GM20000 (cell line): Measurements from ENCODE around the gene CACNA1B.

Experiments used
- DNase-seq: peaks from one replicate; pipeline ENCODE4 v3.0.0; 2012; ENCODE audit warnings: low spot score
- TF ChIP-seq, protein P1 (sequence below): IDR thresholded peaks from 2 replicates; pipeline ENCODE4 v1.5.1; 2012; ENCODE audit warnings: mild to moderate bottlenecking, control low read depth; ENCODE audit errors: extremely low read depth, missing control alignments

Gene CACNA1B

DNA sequence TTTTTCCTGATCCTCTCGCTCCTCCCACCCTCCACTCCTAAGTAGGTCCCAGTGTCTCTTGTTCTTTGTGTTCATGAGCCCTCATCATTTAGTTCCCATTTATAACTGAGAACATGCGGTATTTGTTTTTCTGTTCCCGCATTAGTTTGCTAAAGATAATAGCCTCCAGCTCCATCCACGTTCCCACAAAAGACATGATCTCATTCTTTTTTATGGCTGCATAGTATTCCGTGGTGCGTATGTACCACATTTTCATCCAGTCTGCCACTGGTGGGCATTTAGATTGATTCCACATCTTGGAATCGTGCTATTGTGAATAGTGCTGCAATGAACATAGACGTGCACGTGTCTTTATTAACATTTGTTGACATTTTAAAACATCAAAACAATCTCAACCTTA, 34.2 kb upstream of the CACNA1B start:
- no peak for DNase-seq
- TF ChIP-seq, protein P1, sequence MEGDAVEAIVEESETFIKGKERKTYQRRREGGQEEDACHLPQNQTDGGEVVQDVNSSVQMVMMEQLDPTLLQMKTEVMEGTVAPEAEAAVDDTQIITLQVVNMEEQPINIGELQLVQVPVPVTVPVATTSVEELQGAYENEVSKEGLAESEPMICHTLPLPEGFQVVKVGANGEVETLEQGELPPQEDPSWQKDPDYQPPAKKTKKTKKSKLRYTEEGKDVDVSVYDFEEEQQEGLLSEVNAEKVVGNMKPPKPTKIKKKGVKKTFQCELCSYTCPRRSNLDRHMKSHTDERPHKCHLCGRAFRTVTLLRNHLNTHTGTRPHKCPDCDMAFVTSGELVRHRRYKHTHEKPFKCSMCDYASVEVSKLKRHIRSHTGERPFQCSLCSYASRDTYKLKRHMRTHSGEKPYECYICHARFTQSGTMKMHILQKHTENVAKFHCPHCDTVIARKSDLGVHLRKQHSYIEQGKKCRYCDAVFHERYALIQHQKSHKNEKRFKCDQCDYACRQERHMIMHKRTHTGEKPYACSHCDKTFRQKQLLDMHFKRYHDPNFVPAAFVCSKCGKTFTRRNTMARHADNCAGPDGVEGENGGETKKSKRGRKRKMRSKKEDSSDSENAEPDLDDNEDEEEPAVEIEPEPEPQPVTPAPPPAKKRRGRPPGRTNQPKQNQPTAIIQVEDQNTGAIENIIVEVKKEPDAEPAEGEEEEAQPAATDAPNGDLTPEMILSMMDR = no peak

DNA sequence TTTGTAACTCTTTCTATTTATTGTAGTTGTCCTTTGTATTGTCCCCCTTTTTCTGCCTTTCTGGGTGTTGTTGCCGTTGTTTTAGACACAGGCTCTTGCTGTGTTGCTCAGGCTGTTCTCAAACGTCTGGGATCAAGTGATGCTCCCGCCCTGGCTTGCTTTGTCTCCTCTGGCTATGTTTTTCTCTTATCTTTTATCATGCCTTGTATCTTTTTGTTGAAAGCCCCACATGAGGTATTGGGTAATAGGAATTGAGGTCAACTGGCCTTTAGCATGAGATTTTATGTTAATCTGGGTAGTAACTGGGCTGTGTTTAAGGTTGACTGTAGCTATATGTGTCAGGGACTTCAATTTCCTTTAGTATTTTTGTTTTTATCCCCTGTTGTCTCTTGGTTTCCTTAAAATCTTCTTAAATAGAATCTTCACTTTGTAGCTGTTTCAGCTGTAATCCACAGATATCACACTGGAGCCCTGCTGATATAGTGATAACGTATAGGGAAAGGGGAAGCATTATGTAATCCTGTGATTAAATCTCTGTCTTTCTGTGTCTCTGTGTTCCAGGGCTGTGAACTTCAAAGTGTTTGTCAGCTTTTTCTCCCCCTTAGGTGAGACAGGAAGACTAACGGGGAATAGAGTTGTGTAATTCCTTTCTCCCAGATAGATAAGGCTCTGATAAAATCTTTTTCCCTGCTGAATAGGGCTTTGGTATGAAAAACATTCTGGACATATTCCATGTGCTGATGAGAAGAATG, 25.9 kb upstream of the CACNA1B start:
- TF ChIP-seq, protein P1 = no peak
- DNase-seq = no peak

DNA sequence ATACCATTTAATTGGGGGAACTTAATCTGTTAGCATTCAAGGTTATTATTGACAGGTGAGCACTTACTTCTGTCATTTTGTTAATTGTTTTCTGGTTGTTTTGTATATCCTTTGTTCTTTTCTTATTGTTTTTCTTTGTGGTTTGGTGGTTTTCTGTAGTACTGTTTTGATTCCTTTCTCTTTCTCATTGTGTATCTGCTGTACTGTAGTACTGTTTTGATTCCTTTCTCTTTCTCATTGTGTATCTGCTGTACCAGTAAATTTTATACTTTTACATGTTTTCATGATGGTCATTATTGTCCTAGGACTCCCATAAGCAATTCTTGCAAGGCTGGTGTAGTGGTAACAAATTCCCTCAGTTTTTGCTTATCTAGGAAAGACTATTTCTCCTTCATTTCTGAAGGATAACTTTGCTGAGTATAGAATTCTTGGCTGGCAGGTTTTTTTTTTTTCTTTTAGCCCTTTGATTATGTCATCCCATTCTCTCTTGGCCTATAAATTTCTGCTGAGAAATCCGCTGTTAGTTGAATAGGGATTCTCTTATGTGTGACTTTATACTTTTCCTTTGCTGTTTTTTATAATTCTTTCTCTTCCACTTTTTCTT, 24.1 kb upstream of the CACNA1B start:
- TF ChIP-seq, protein P1 = no peak
- DNase-seq = no peak

DNA sequence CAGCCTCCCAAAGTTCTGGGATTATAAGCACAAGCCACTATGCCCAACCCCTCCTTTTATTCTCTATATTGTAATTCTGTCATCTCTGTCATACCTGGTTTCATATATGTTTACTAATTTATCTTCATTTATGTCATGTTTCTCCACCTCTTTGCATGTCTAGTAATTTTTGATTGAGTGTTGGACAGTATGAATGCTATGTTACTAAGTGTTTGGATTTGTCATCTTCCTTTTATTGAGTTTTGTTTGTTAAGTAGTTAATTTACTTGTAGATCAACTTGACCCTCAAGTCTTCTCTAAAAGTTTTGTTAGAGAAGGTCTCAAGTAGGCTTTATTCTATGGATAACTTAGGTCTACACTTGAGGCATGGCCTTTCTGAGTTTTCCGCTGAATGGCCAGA, 17.2 kb upstream of the CACNA1B start:
- no peak for DNase-seq
- TF ChIP-seq, protein P1 = no peak

DNA sequence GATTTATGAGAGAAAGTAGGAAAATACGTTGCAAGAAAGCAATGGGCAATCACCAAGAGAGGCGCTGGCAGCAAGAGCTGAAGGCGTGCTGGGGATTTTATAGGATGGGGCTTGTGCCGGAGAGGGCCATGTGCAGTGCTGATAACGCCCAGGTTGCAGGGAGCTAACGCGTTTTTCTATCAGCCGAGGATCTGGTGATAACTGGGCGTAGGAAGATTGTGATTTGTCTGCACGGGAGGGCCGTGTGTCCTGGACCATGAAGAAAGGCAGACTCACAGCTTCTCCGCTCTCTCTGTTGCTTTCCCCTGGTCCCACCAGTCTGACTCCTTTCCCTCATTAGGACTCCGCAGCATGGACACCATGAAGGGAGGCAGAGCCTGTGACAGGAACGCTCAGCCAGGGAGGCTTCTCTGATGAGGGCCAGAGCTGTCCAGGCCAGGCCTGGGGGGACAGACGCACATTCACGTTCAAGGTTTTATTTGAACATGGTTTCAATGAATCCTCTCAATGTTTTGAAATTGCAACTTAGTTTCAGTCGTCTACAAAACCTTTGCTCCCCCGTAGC, 11.9 kb upstream of the CACNA1B start:
- TF ChIP-seq, protein P1 = no peak
- DNase-seq = no peak

DNA sequence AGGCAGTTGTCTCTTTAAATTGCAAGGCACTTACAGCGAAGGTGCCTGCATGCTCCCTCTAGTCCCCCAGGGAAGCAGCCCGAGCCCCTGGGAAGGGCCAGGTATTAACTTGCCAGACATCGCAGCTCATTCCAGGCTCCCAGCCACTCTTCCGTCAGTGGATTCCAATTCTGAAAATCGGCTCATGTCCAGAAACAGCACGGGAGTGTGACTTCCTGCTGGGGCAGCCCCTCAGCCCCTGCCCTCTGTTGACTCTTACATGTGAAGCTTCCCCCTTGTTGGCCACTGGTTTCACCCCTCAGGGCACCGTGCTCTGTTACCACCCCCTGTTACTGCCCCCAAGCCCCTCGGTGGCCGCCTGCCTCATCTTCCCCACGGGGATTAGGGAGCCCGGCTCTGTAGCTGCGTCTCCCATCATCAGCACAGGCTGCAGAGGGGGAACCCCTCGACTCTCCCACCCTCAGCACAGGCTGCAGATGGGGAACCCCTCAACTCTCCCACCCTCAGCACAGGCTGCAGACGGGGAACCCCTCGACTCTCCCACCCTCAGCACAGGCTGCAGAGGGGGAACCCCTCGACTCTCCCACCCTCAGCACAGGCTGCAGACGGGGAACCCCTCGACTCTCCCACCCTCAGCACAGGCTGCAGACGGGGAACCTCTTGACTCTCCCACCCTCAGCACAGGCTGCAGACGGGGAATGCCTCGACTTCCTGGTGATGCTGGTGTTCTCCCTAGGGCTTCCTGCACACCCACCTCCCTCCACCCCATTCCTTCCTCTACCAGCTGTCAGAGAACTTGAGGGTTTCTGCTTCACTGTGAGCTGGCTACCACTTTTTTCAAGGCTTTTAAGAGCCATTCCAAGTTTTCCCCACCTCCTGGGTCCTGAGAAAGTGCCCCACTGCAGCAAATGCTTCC, 11.1 kb upstream of the CACNA1B start:
- peak; percentile 44 for DNase-seq
- TF ChIP-seq, protein P1 = no peak
